B cell (primary cell): ENCODE measurements around the gene PRICKLE2. TPM values are rescaled to one million over a fixed set of nuclear protein-coding genes. Genes with fewer than 3 reads are reported as not detected.

Experiments
- ATAC-seq: fragments of 200-7000 bp; cut with Tn5 transposase; one replicate; pipeline ENCODE4 v1.10.0; 2021; ENCODE audit warnings: low read depth, mild to moderate bottlenecking, moderate number of reproducible peaks, moderate library complexity
- CTCF ChIA-PET: fragments of 350-600 bp; sonication (Branson Sonifier 250); formaldehyde crosslinking; loops from one replicate; lab custom pipeline; 2021; ENCODE audit warnings: antibody characterized with exemption, inconsistent platforms; lab: Charles Lee
- POLR2A ChIA-PET: fragments of 350-600 bp; sonication (Branson Sonifier 250); formaldehyde crosslinking; loops from one replicate; lab custom pipeline; 2021; ENCODE audit warnings: antibody characterized with exemption; lab: Charles Lee
- DNase-seq: peaks from one replicate; pipeline ENCODE4 v3.0.0; 2013
- H2AFZ ChIP-seq: 2 replicates; pipeline ENCODE4 v1.6.1; 2012; ENCODE audit warnings: mild to moderate bottlenecking, low read depth, low read length; ENCODE audit not compliant: insufficient read depth, poor library complexity, severe bottlenecking
- H3K27ac ChIP-seq, 2 donors: 1 replicate in 1 of 2; 2 replicates in 1 of 2; pipeline ENCODE4 v1.5.1; 2012 to 2013; ENCODE audit warnings: low read length in 2 of 2, mild to moderate bottlenecking in 2 of 2, moderate library complexity in 1 of 2
- H3K27me3 ChIP-seq, 4 experiments: fragments of 200-600 bp in 1 of 4; sonication (generic) in 1 of 4; replicated peaks in 1 of 4; 1 replicate in 2 of 4; 2 replicates in 2 of 4; pipeline versions ENCODE4 v1.6.1 to v1.7.0; 2013 to 2016; ENCODE audit warnings: low read length in 3 of 4, mild to moderate bottlenecking in 2 of 4, mixed read lengths in 1 of 4, moderate library complexity in 1 of 4; ENCODE audit not compliant: insufficient read depth in 4 of 4, control insufficient read depth in 3 of 4; ENCODE audit errors: control extremely low read depth in 1 of 4
- H3K36me3 ChIP-seq, 2 experiments: replicated peaks in 1 of 2; 1 replicate in 1 of 2; 2 replicates in 1 of 2; pipeline versions ENCODE4 v1.6.1 to v1.7.1; 2013; ENCODE audit warnings: low read length in 1 of 2; ENCODE audit not compliant: insufficient read depth in 2 of 2, control insufficient read depth in 1 of 2; ENCODE audit errors: control extremely low read depth in 1 of 2, extremely low read depth in 1 of 2
- H3K4me1 ChIP-seq, 2 donors: fragments of 200-600 bp in 1 of 2; sonication (generic) in 1 of 2; 1 replicate in 1 of 2; 2 replicates in 1 of 2; pipeline versions ENCODE4 v1.5.1 to v1.6.1; 2013 to 2017; ENCODE audit warnings: low read length in 2 of 2; ENCODE audit not compliant: control insufficient read depth in 2 of 2, insufficient read depth in 2 of 2
- H3K4me2 ChIP-seq: replicated peaks from 2 replicates; pipeline ENCODE3; 2012; ENCODE audit warnings: mild to moderate bottlenecking, low read depth, low read length; ENCODE audit not compliant: poor library complexity, severe bottlenecking
- H3K4me3 ChIP-seq, 5 experiments: fragments of 200-600 bp in 1 of 5; sonication (generic) in 1 of 5; 1 replicate in 3 of 5; 2 replicates in 2 of 5; pipeline versions ENCODE4 v1.5.1 to v1.7.0; 2011 to 2016; ENCODE audit warnings: low read length in 4 of 5, mild to moderate bottlenecking in 4 of 5, low read depth in 2 of 5, control low read depth in 1 of 5, moderate library complexity in 1 of 5; ENCODE audit not compliant: insufficient read depth in 1 of 5; ENCODE audit errors: control extremely low read depth in 1 of 5, extremely low read depth in 1 of 5
- H3K79me2 ChIP-seq: fragments of 200-600 bp; sonication (generic); one replicate; pipeline ENCODE4 v1.6.0; 2016; ENCODE audit warnings: low read length; ENCODE audit not compliant: control insufficient read depth, insufficient read depth
- H3K9ac ChIP-seq: fragments of 200-600 bp; sonication (generic); 2 replicates; pipeline ENCODE4 v1.6.1; 2017; ENCODE audit warnings: mild to moderate bottlenecking, low read length, moderate library complexity
- H3K9me3 ChIP-seq, 3 donors: one replicate each; pipeline versions ENCODE4 v1.6.1 to v1.7.1; 2013; ENCODE audit warnings: low read length in 2 of 3; ENCODE audit not compliant: control insufficient read depth in 2 of 3, insufficient read depth in 1 of 3; ENCODE audit errors: control extremely low read depth in 1 of 3
- H4K20me1 ChIP-seq: 2 replicates; pipeline ENCODE4 v1.6.0; 2012; ENCODE audit warnings: mild to moderate bottlenecking, low read length; ENCODE audit not compliant: insufficient read depth, control insufficient read depth, poor library complexity, severe bottlenecking
- H3K27ac Mint-ChIP-seq: one replicate; pipeline ENCODE4 v1.8.0; 2021; ENCODE audit warnings: mixed read lengths
- H3K27me3 Mint-ChIP-seq: one replicate; pipeline ENCODE4 v1.8.0; 2021; ENCODE audit warnings: mixed read lengths
- H3K4me1 Mint-ChIP-seq: one replicate; pipeline ENCODE4 v1.8.0; 2021; ENCODE audit warnings: mixed read lengths
- H3K4me3 Mint-ChIP-seq: one replicate; pipeline ENCODE4 v1.8.0; 2021; ENCODE audit warnings: mixed read lengths
- H3K9me3 Mint-ChIP-seq: one replicate; pipeline ENCODE4 v1.8.0; 2022; ENCODE audit warnings: mixed read lengths; ENCODE audit not compliant: insufficient read depth
- EZH2 ChIP-seq: IDR thresholded peaks from 2 replicates; pipeline ENCODE4 v1.6.1; 2012; ENCODE audit warnings: borderline replicate concordance, low read depth, mild to moderate bottlenecking, moderate library complexity, low read length; ENCODE audit not compliant: insufficient read depth, poor library complexity, severe bottlenecking
- WGBS: methylation state at CpG from one replicate; pipeline ENCODE4 v1.1.5; 2013; ENCODE audit warnings: missing lambda C conversion rate; ENCODE audit not compliant: insufficient coverage; 5-methylcytosine and 5-hydroxymethylcytosine counted together
- intact Hi-C: fragments of 100-400 bp; cut with micrococcal nuclease; formaldehyde crosslinking; loops from one replicate; pipeline ENCODE4 v1.10.0; 2022
- polyA plus RNA-seq: library from polyadenylated mRNA; depleted of rRNA; stranded (reverse); fragments of >200 nt; gene quantifications from 2 replicates; pipeline ENCODE4 v1.2.3, GENCODE V29; 2012
- total RNA-seq, 2 donors: library from RNA; stranded (reverse); fragments of 120-200 nt in 1 of 2; gene quantifications; 1 replicate in 1 of 2; 2 replicates in 1 of 2; pipeline versions ENCODE4 v1.2.3 to v1.2.4, GENCODE V29; 2013 to 2022
- TF ChIP-seq, protein P1 (sequence below): fragments of 200-600 bp; IDR thresholded peaks from one replicate; pipeline ENCODE4 v1.8.0; 2022; ENCODE audit warnings: antibody characterized with exemption, mild to moderate bottlenecking

PRICKLE2 gene
- total and polyA plus RNA-seq, 2 donors (not counting 1 experiment from before 2014, with no cell fraction given) = 0.30 to 1.4 TPM

- WGBS = 93% methylated on average over 4 of the region's 7 CpGs
- H3K36me3 ChIP-seq = no peaks in the 10 kb centered on the region
- TF ChIP-seq, protein P1, sequence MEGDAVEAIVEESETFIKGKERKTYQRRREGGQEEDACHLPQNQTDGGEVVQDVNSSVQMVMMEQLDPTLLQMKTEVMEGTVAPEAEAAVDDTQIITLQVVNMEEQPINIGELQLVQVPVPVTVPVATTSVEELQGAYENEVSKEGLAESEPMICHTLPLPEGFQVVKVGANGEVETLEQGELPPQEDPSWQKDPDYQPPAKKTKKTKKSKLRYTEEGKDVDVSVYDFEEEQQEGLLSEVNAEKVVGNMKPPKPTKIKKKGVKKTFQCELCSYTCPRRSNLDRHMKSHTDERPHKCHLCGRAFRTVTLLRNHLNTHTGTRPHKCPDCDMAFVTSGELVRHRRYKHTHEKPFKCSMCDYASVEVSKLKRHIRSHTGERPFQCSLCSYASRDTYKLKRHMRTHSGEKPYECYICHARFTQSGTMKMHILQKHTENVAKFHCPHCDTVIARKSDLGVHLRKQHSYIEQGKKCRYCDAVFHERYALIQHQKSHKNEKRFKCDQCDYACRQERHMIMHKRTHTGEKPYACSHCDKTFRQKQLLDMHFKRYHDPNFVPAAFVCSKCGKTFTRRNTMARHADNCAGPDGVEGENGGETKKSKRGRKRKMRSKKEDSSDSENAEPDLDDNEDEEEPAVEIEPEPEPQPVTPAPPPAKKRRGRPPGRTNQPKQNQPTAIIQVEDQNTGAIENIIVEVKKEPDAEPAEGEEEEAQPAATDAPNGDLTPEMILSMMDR = no peak
- no peak for TF ChIP-seq EZH2
- H3K4me1 Mint-ChIP-seq = peaks cover 7% of the 10 kb centered on the region
- H3K4me1 ChIP-seq = no peaks in the 10 kb centered on the region
- no peak overlapping the region for H3K9ac ChIP-seq
- H3K27me3 Mint-ChIP-seq = peaks cover 10% of the 10 kb centered on the region
- H3K27me3 ChIP-seq = peaks cover 0 to 5% (median 2%) of the 10 kb centered on the region in 4 experiments
- no peak overlapping the region for H3K4me3 Mint-ChIP-seq
- intact Hi-C loops = no loop called here
- H3K9me3 ChIP-seq = no peaks in the 10 kb centered on the region
- ChIA-PET CTCF (interaction anchor here (1.9 kb wide), 1 partner anchor 9 kb away, joined by 5 read pairs; no protein-coding TSS in a partner anchor), POLR2A (no interaction called here)
- no peaks in the 10 kb centered on the region for H3K9me3 Mint-ChIP-seq
- no peak overlapping the region for H3K4me2 ChIP-seq
- no peaks in the 10 kb centered on the region for H3K79me2 ChIP-seq
- H3K27ac Mint-ChIP-seq = no peak overlapping the region
- no peaks in the 10 kb centered on the region for H4K20me1 ChIP-seq
- ATAC-seq (no peak), DNase-seq (no peak)
- no peak overlapping the region for H3K27ac ChIP-seq
- H3K4me3 ChIP-seq = no peak overlapping the region
- H2AFZ ChIP-seq = no peak overlapping the region
Observed at GRCh38 chr3:64047787-64048186, 177.5 kb downstream of the PRICKLE2 start.

DNA sequence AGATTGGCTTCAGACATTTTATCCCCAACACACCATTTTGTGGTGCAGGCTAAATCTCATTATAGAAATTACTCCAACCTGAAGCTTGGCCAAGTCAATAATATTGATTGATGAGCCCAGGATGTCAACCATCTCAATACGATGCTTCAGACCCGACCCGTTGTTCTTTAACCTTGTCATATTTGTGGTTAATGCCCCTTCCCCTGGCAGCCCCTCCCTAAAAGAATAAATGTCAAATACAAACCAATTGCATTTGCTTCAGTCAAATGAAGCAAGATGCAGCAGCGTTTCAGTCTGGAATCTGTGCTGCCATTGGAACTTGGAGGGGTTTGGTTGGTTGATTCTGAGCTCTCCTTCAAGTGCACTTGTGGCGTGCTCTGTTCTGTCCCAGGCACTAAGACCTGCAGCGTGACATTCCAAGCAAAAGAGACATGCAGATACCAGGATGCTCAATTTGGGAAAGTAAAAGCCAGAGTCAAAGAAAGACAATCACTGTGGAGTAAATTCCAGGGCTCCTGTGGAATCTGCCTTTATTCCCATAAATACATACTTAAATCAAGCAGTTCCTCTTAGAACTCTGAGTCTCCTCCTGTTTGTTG, 178.2 kb downstream of the PRICKLE2 start:
- Histone ChIP-seq H3K4me3 (no peak overlapping the region), H3K4me2 (no peak overlapping the region), H3K9ac (no peak overlapping the region), H3K36me3 (no peaks in the 10 kb centered on the region), H3K4me1 (no peaks in the 10 kb centered on the region), H3K27me3 (peaks cover 0 to 5% (median 2%) of the 10 kb centered on the region in 4 experiments), H3K27ac (no peak overlapping the region), H2AFZ (no peak overlapping the region), H3K79me2 (no peaks in the 10 kb centered on the region), H3K9me3 (no peaks in the 10 kb centered on the region), H4K20me1 (no peaks in the 10 kb centered on the region)
- no peak for TF ChIP-seq EZH2
- TF ChIP-seq, protein P1 = no peak
- H3K27me3 Mint-ChIP-seq = peaks cover 10% of the 10 kb centered on the region
- H3K4me1 Mint-ChIP-seq = peaks cover 7% of the 10 kb centered on the region
- H3K27ac Mint-ChIP-seq = no peak overlapping the region
- DNase-seq (no peak), ATAC-seq (no peak)
- intact Hi-C loops = no loop called here
- no peak overlapping the region for H3K4me3 Mint-ChIP-seq
- ChIA-PET POLR2A (no interaction called here), CTCF (interaction anchor here (1.9 kb wide), 1 partner anchor 8 kb away, joined by 5 read pairs; no protein-coding TSS in a partner anchor)
- WGBS = 60% methylated on average over 5 of the region's 6 CpGs
- no peaks in the 10 kb centered on the region for H3K9me3 Mint-ChIP-seq
